ENCODE measurements around the gene SLC9A5. TPM values are rescaled to one million over a fixed set of nuclear protein-coding genes. Genes with fewer than 3 reads are reported as not detected.

The SLC9A5 gene, protein sequence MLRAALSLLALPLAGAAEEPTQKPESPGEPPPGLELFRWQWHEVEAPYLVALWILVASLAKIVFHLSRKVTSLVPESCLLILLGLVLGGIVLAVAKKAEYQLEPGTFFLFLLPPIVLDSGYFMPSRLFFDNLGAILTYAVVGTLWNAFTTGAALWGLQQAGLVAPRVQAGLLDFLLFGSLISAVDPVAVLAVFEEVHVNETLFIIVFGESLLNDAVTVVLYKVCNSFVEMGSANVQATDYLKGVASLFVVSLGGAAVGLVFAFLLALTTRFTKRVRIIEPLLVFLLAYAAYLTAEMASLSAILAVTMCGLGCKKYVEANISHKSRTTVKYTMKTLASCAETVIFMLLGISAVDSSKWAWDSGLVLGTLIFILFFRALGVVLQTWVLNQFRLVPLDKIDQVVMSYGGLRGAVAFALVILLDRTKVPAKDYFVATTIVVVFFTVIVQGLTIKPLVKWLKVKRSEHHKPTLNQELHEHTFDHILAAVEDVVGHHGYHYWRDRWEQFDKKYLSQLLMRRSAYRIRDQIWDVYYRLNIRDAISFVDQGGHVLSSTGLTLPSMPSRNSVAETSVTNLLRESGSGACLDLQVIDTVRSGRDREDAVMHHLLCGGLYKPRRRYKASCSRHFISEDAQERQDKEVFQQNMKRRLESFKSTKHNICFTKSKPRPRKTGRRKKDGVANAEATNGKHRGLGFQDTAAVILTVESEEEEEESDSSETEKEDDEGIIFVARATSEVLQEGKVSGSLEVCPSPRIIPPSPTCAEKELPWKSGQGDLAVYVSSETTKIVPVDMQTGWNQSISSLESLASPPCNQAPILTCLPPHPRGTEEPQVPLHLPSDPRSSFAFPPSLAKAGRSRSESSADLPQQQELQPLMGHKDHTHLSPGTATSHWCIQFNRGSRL
- total RNA-seq, result 10 to 100 TPM in 5 of 7 donors, 1 to 10 TPM in 2; 8.1 to 26.8 (median 13.5) TPM
- polyA plus RNA-seq, result 10 to 100 TPM in 2 of 3 donors, 1 to 10 TPM in 1; 6.0 to 34.1 (median 33.6) TPM
- long read RNA-seq, donor 1, result 0 reads
- long read RNA-seq, donor 2, result 0 reads

DNA sequence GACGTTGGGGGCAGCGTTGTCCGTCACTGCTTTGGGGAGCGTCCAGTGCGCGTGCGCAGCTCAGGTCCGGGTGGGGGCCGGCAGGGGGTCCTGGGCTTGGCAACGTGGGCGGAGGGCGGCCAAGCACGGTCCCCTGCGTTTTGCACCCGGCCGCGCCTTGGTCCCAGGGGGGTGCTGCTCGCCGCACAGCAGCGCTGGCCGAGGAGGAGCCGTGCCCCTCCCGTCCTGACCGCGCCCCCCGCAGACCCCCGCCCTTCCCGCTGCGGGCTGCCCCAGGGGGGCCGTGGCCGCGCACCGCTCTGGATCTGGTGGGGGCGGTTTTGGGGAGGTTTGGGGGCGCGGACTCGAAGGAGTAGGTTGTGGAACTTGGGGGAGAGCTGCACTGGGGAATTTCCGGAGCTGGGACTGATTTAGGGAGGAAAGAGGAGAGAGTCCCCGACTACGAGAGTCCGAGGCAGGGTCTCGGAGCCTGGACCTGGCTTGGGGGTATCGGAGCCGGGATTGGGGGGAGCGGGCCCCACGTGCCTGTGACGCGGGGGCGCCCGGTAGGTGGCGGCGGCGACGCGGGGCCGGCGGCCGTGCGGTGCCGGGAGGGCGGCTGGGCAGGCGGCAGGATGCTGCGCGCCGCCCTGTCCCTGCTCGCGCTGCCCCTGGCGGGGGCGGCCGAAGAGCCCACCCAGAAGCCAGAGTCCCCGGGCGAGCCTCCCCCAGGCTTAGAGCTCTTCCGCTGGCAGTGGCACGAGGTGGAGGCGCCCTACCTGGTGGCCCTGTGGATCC lies at the start of gene SLC9A5:
Gene SLC9A5, plus strand, starts transcription at position 579 of the 777 bp plus-strand sequence. Its CDS starts 36 bp downstream, at position 615.
- H3K27ac ChIP-seq, result peak within 1 kb of the TSS in 7 of 8 donors; percentile 5 to 96 (median 92)
- WGBS, 5 donors, result 0 to 2% (median 1%) methylated on average over 29 to 75 of the region's 75 CpGs
- H3K36me3 ChIP-seq, result peaks cover 0 to 5% (median 0%) of the 10 kb centered on the region in 6 donors
- no peak for TF ChIP-seq POLR2A (IDR thresholded peaks at IDR 0.05)
- TF ChIP-seq CTCF (IDR thresholded peaks at IDR 0.05 in 8 of 11, conservative IDR thresholded peaks at IDR 0.05 in 3 of 11), result peak in 4 of 11 experiments; percentile 14 to 29 (median 28)
- peak in 2 of 3 donors; percentile 42 to 50 for TF ChIP-seq POLR2AphosphoS5 (IDR thresholded peaks at IDR 0.05)
- no peaks in the 10 kb centered on the region for H3K9me3 ChIP-seq
- DNase-seq, result peak; percentile 89
- H3K4me1 ChIP-seq, result peaks cover 30 to 81% (median 55%) of the 10 kb centered on the region in 6 donors
- H3K27me3 ChIP-seq (replicated peaks in 1 of 7), result peaks cover 0 to 30% (median 7%) of the 10 kb centered on the region in 7 donors
- H3K4me3 ChIP-seq, result peak within 1 kb of the TSS; percentile 57 to 95 (median 93)
- intact Hi-C loops (cut with DNase I; ENCODE audit: low total_unique reads), result no loop called here

DNA sequence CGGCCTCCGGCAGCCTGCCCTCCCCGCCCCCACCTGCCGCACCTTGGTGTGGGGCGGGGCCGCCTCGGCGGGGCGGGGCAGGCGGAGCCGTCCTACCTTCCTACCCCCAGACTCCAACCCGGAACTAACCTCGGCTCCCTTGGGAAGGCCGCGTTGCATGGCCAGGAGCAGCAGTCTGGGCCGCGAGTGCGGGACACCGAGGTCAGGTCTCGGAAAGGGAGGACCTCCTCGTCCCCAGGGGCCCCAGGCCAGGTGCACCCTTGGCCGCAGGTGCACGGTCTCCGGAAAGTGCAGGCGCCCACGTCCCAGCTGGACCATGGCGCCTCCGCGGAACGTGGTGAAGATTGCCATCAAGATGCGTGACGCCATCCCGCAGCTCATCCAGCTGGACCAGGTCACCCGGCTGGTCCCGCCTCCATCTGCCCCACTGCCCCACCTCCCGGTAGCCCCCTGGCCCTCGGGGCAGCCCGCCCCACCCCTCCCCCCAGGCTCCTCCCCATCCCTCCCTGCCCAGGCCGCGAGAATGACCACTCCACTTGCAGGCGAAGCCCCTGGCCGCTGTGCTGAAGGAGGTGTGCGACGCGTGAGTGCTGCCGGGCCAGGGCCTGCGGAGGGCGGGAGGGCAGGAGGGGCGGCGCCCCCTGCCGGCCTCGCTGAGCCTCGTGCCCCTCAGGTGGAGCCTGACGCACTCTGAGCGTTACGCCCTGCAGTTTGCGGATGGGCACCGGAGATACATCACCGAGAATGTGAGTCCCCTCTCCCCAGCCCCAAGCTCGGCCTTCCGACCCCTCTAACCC lies 49.6 kb upstream of the SLC9A5 start, which contains the start of gene ELMO3:
Gene ELMO3, plus strand, starts transcription at position 121 of the 797 bp plus-strand sequence. Its CDS starts 196 bp downstream, at position 317.
- Histone ChIP-seq H3K4me1 (peaks cover under 1 to 58% (median 20%) of the 10 kb centered on the region in 6 donors), H3K9me3 (no peaks in the 10 kb centered on the region), H3K36me3 (peaks cover 0 to 100% (median 90%) of the 10 kb centered on the region in 6 donors), H3K4me3 (peak within 1 kb of the TSS in 1 of 8 donors; percentile 4), H3K27me3 (replicated peaks in 1 of 7) (no peaks in the 10 kb centered on the region), H3K27ac (peak within 1 kb of the TSS in 2 of 8 donors; percentile 21 to 33)
- WGBS, 5 donors, result 68 to 87% (median 83%) methylated on average over 42 to 61 of the region's 61 CpGs
- no peak for TF ChIP-seq POLR2A (IDR thresholded peaks at IDR 0.05)
- TF ChIP-seq POLR2AphosphoS5 (IDR thresholded peaks at IDR 0.05), result peak in 2 of 3 donors; percentile 45 to 63
- TF ChIP-seq CTCF (IDR thresholded peaks at IDR 0.05 in 8 of 11, conservative IDR thresholded peaks at IDR 0.05 in 3 of 11), result peak in 3 of 11 experiments; percentile 13 to 34 (median 22)
- intact Hi-C loops (cut with DNase I; ENCODE audit: low total_unique reads), result no loop called here
- no peak for DNase-seq

DNA sequence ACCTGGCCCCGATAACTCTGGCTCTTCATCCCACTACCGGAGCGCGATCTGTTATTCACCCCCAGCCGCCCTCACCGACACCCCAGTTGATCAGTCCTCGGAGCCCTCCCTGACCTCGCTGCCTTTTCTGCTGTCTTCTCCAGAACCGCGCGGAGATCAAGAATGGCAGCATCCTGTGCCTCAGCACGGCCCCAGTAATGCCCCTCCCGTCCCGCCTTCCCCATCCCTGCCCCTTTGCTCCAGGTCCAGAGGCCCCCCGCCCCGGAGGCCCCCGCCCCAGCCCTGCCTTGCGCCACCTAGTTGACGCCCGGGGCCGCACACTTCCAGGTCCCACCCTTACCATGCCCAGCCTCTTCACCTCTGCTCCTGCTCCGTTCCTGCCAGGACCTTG lies 49.0 kb upstream of the SLC9A5 start:
- H3K4me1 ChIP-seq, result peaks cover 0 to 58% (median 17%) of the 10 kb centered on the region in 6 donors
- intact Hi-C loops (cut with DNase I; ENCODE audit: low total_unique reads), result no loop called here
- H3K9me3 ChIP-seq, result no peaks in the 10 kb centered on the region
- no peaks in the 10 kb centered on the region for H3K27me3 ChIP-seq (replicated peaks in 1 of 7)
- TF ChIP-seq POLR2A (IDR thresholded peaks at IDR 0.05), result no peak
- TF ChIP-seq POLR2AphosphoS5 (IDR thresholded peaks at IDR 0.05), result no peak
- TF ChIP-seq CTCF (IDR thresholded peaks at IDR 0.05 in 8 of 11, conservative IDR thresholded peaks at IDR 0.05 in 3 of 11), result peak in 1 of 11 experiments; percentile 20
- peaks cover 0 to 100% (median 85%) of the 10 kb centered on the region in 6 donors for H3K36me3 ChIP-seq
- no peak for DNase-seq
- H3K27ac ChIP-seq, result no peak overlapping the region
- H3K4me3 ChIP-seq, result peak overlapping the region in 1 of 8 donors; percentile 4
- 62 to 78% (median 71%) methylated on average over 22 of the region's 22 CpGs for WGBS, 5 donors
